K562 (cell line): ENCODE results near the gene RNF181. TPM values are rescaled to one million over a fixed set of nuclear protein-coding genes. Genes with fewer than 3 reads are reported as not detected.

Experiments
- ATAC-seq: fragments of 200-7000 bp; cut with Tn5 transposase; 3 replicates; pipeline ENCODE4 v1.9.1; 2020; ENCODE audit warnings: moderate library complexity
- BruUV-seq: library from RNA; stranded (reverse); fragments of 400-500 nt; replicated peaks from 2 replicates; lab custom pipeline; 2021; lab: Mats Ljungman, UMichigan
- CTCF ChIA-PET: fragments of 300-600 bp; formaldehyde crosslinking; extraction: SDS; loops from one replicate; lab custom pipeline; 2021; ENCODE audit warnings: low intra/inter-chr PET ratio; lab: Yijun Ruan, JAX
- POLR2A ChIA-PET: fragments of 300-600, 350-650 bp; sonication (Branson Sonifier 250); formaldehyde crosslinking; extraction: SDS; loops from one replicate; lab custom pipeline; 2021; ENCODE audit warnings: antibody characterized with exemption, inconsistent platforms; lab: Yijun Ruan, JAX
- DNase-seq, 4 experiments: peaks; one replicate each; pipeline versions ENCODE4 v3.0.0 to v3.0.0-alpha.2; 2011 to 2018; ENCODE audit warnings: low spot score in 3 of 4, mixed read lengths in 3 of 4; ENCODE audit errors: extremely low read depth in 1 of 4
- FAIRE-seq: peaks from 2 replicates; lab custom pipeline; 2011; peaks lifted over from hg19 to GRCh38; lab: Jason Lieb, UNC
- H2AFZ ChIP-seq: 2 replicates; pipeline ENCODE4 v1.6.0; 2011; ENCODE audit warnings: low read depth, low read length, control low read depth, inconsistent platforms
- H3K27ac ChIP-seq: fragments of 200-600 bp; 3 replicates; pipeline ENCODE4 v1.8.0; 2011; ENCODE audit warnings: low read depth, mild to moderate bottlenecking, control low read depth, inconsistent platforms, low read length, moderate library complexity, mixed read lengths; ENCODE audit errors: extremely low read depth
- H3K27me3 ChIP-seq, 2 experiments: fragments of 300-600 bp in 1 of 2; 2 replicates in 1 of 2; 3 replicates in 1 of 2; pipeline versions ENCODE4 v1.6.0 to v1.8.0; 2011; ENCODE audit warnings: inconsistent platforms in 2 of 2, low read length in 2 of 2, mild to moderate bottlenecking in 1 of 2, mixed read lengths in 1 of 2, moderate library complexity in 1 of 2; ENCODE audit not compliant: control insufficient read depth in 2 of 2, insufficient read depth in 2 of 2
- H3K36me3 ChIP-seq: fragments of 300-600 bp; 3 replicates; pipeline ENCODE4 v1.8.0; 2011; ENCODE audit warnings: mild to moderate bottlenecking, low read length, inconsistent platforms; ENCODE audit not compliant: control insufficient read depth, insufficient read depth
- H3K4me1 ChIP-seq, 2 experiments: fragments of 200-600 bp in 1 of 2; replicated peaks in 1 of 2; 2 replicates in 1 of 2; 3 replicates in 1 of 2; pipeline versions ENCODE4 v1.5.1 to v1.8.0; 2011; ENCODE audit warnings: inconsistent platforms in 2 of 2, low read length in 2 of 2, mild to moderate bottlenecking in 1 of 2, mixed read lengths in 1 of 2, moderate library complexity in 1 of 2; ENCODE audit not compliant: control insufficient read depth in 2 of 2, insufficient read depth in 2 of 2
- H3K4me2 ChIP-seq: 2 replicates; pipeline ENCODE4 v1.6.1; 2011; ENCODE audit warnings: low read length, control low read depth, inconsistent platforms, mixed read lengths; ENCODE audit not compliant: insufficient read depth
- H3K4me3 ChIP-seq: fragments of 200-600 bp; sonication (generic), shearing (Covaris generic); 2 replicates; pipeline ENCODE4 v1.5.1; 2016; ENCODE audit warnings: control low read depth, inconsistent platforms
- H3K79me2 ChIP-seq: fragments of 200-600 bp; 3 replicates; pipeline ENCODE4 v1.8.0; 2011; ENCODE audit warnings: low read length, inconsistent platforms; ENCODE audit not compliant: control insufficient read depth, insufficient read depth
- H3K9ac ChIP-seq, 2 experiments: 2 replicates each; pipeline versions ENCODE4 v1.6.0 to v1.6.1; 2011; ENCODE audit warnings: low read depth in 2 of 2, low read length in 2 of 2, control low read depth in 1 of 2, inconsistent platforms in 1 of 2, mild to moderate bottlenecking in 1 of 2, mixed read lengths in 1 of 2; ENCODE audit not compliant: insufficient read depth in 1 of 2
- H3K9me1 ChIP-seq: one replicate; pipeline ENCODE4 v1.6.0; 2011; ENCODE audit warnings: inconsistent platforms, mild to moderate bottlenecking, low read length, moderate library complexity; ENCODE audit not compliant: control insufficient read depth, insufficient read depth
- H3K9me3 ChIP-seq: replicated peaks from 2 replicates; pipeline ENCODE4 v1.5.1; 2011; ENCODE audit warnings: low read depth, low read length, inconsistent platforms; ENCODE audit not compliant: control insufficient read depth, insufficient read depth
- H4K20me1 ChIP-seq: replicated peaks from 2 replicates; pipeline ENCODE4 v1.6.1; 2011; ENCODE audit warnings: low read length, inconsistent platforms, mixed read lengths; ENCODE audit not compliant: control insufficient read depth, insufficient read depth
- E2F8 ChIP-seq: fragments of 450-650 bp; IDR thresholded peaks from 2 replicates; pipeline ENCODE4 v1.7.1; 2018; ENCODE audit warnings: mild to moderate bottlenecking, low read depth; ENCODE audit not compliant: partially characterized antibody
- NR3C1 ChIP-seq: sonication (generic); formaldehyde crosslinking; IDR thresholded peaks from 2 replicates; pipeline ENCODE4 v1.8.1; 2022; ENCODE audit warnings: missing genetic modification reagents
- PRMT5 ChIP-seq: sonication (generic); formaldehyde crosslinking; IDR thresholded peaks from 2 replicates; pipeline ENCODE4 v1.5.0; 2020; ENCODE audit warnings: missing genetic modification reagents
- SAP30 ChIP-seq: fragments of 200-600 bp; sonication (generic); IDR thresholded peaks from 2 replicates; pipeline ENCODE4 v1.6.1; 2012; ENCODE audit warnings: borderline replicate concordance, low read depth, mild to moderate bottlenecking, moderate library complexity, low read length, control low read depth, inconsistent platforms; ENCODE audit not compliant: insufficient read depth, poor library complexity, severe bottlenecking
- TFAP4 ChIP-seq: sonication (generic); formaldehyde crosslinking; IDR thresholded peaks from 2 replicates; pipeline ENCODE4 v1.8.0; 2022; ENCODE audit warnings: missing genetic modification reagents, mild to moderate bottlenecking, moderate library complexity, borderline replicate concordance
- ZFX ChIP-seq: sonication (generic); formaldehyde crosslinking; IDR thresholded peaks from 2 replicates; pipeline ENCODE4 v1.8.0; 2022; ENCODE audit warnings: mild to moderate bottlenecking, missing genetic modification reagents, moderate library complexity
- ZNF318 ChIP-seq, 2 experiments: fragments of 450-650 bp; IDR thresholded peaks; 2 replicates each; pipeline ENCODE4 v1.6.1; 2016; ENCODE audit warnings: mild to moderate bottlenecking in 2 of 2, borderline replicate concordance in 1 of 2, low read depth in 1 of 2, moderate library complexity in 1 of 2
- WGBS: fragments of 100-300 bp; shearing (Covaris generic); methylation state at CpG from one replicate; pipeline ENCODE4 v1.1.6; 2016; ENCODE audit warnings: low coverage, mixed read lengths; ENCODE audit not compliant: insufficient coverage; ENCODE audit errors: missing lambda C conversion rate; 5-methylcytosine and 5-hydroxymethylcytosine counted together
- in situ Hi-C: fragments of 300-500 bp; cut with MboI; formaldehyde crosslinking; loops from 4 replicates; pipeline ENCODE4 v1.15.0; 2018; ENCODE audit warnings: inconsistent platforms, mixed read lengths
- intact Hi-C: fragments of 100-400 bp; cut with micrococcal nuclease; formaldehyde crosslinking; loops from 2 replicates; pipeline ENCODE4 v1.14.2; 2022
- polyA plus RNA-seq, 8 experiments: library from polyadenylated mRNA; depleted of rRNA in 4 of 8; stranded (reverse) in 5 of 8; unstranded in 3 of 8; fragments of >200 nt; fragmentation: Nextera tagmentation in 2 of 8; fragmentation: Illumina TruSeq in 1 of 8; extraction: Ambion mirVana in 2 of 8; extraction: Trizol in 1 of 8; gene quantifications; 2 replicates each; pipeline versions ENCODE4 v1.2.1 to v1.2.3, GENCODE V29; 2011 to 2014; ENCODE audit warnings: inconsistent platforms in 1 of 8, missing spikeins in 1 of 8
- total RNA-seq, 7 experiments: library from RNA; depleted of rRNA in 6 of 7; stranded (reverse); fragments of >200 nt in 6 of 7; fragmentation: Illumina TruSeq in 2 of 7; extraction: Trizol in 2 of 7; gene quantifications; 2 replicates each; pipeline versions ENCODE4 v1.2.1 to v1.2.3, GENCODE V29; 2011 to 2021; ENCODE audit warnings: low replicate concordance in 1 of 7

The RNF181 gene
- total and polyA plus RNA-seq, 9 of the 15 experiments (the other 6 are each of a cell fraction or from before 2014, with no cell fraction given): 139 to 492 (median 253) TPM

- no peaks in the 10 kb centered on the region for H3K27me3 ChIP-seq
- H3K4me2 ChIP-seq: peak within 1 kb of the TSS; percentile 100
- WGBS: under 1% methylated on average over 43 of the region's 73 CpGs
- H3K9ac ChIP-seq: peak within 1 kb of the TSS; percentile 67 to 96
- H3K36me3 ChIP-seq: peaks cover 36% of the 10 kb centered on the region; the same call in 2 of the 3 replicates
- ChIA-PET POLR2A (interaction anchor here (0.9 to 5.5 kb wide), 6 partner anchors 7 to 106 kb away, joined by 3 to 31 read pairs (median 10); partner anchors contain the start of genes C2orf68, RNF181 and USP39), CTCF (no interaction called here)
- H3K27ac ChIP-seq: peak within 1 kb of the TSS; percentile 27
- no peaks in the 10 kb centered on the region for H3K9me3 ChIP-seq
- peak within 1 kb of the TSS; percentile 96 for H2AFZ ChIP-seq
- peak; percentile 97 for ATAC-seq
- H4K20me1 ChIP-seq: no peaks in the 10 kb centered on the region
- H3K4me3 ChIP-seq: peak within 1 kb of the TSS; percentile 79
- FAIRE-seq: peak; percentile 42
- no peaks in the 10 kb centered on the region for H3K9me1 ChIP-seq
- peaks cover 31% of the 10 kb centered on the region; the same call in 2 of the 3 replicates for H3K79me2 ChIP-seq
- DNase-seq: peak; percentile 88 to 94 (median 90)
- BruUV-seq: TSS peak; percentile 44
- intact Hi-C loops (loop anchor here (2.0 to 5.0 kb wide), 2 partner anchors 42 to 180 kb away; partner anchors contain the start of gene GGCX), in situ Hi-C loops (no loop called here)
- peaks cover 9 to 34% of the 10 kb centered on the region in 2 experiments; a peak in 4 of 5 replicates for H3K4me1 ChIP-seq
- TF ChIP-seq SAP30 (peak; percentile 98), TFAP4 (CRISPR knock-in tag) (no peak; the same call in 1 of the 2 replicates), NR3C1 (CRISPR knock-in tag) (no peak), ZNF318 (IDR thresholded peaks at IDR 0.05; ENCODE audit: borderline replicate concordance in 1 of 2, low read depth in 1 of 2) (no peak), E2F8 (no peak), PRMT5 (CRISPR knock-in tag) (no peak), ZFX (CRISPR knock-in tag) (peak; percentile 51; the same call in 1 of the 2 replicates)
Observed at GRCh38 chr2:85602476-85603234, 7.1 kb downstream of the RNF181 start, which contains the start of gene TMEM150A. TSS of gene TMEM150A (minus strand) at chr2:85602698. CDS start at chr2:85601948, 750 bp downstream.
